MCF 10A (cell line): ENCODE measurements around the gene MRPL20. TPM values are rescaled to one million over a fixed set of nuclear protein-coding genes. Genes with fewer than 3 reads are reported as not detected.

Experiments
- BruUV-seq: library from RNA; stranded (reverse); fragments of 400-500 nt; replicated peaks from 2 replicates; lab custom pipeline; 2021; lab: Mats Ljungman, UMichigan
- CTCF ChIA-PET: fragments of 300-600 bp; sonication (Branson Sonifier 250); formaldehyde crosslinking; extraction: SDS; loops from one replicate; lab custom pipeline; 2021; ENCODE audit warnings: antibody characterized with exemption, inconsistent platforms; lab: Yijun Ruan, JAX
- POLR2A ChIA-PET: fragments of 300-600, 350-650 bp; sonication (Branson Sonifier 250); formaldehyde crosslinking; extraction: SDS; loops from one replicate; lab custom pipeline; 2020; ENCODE audit warnings: antibody characterized with exemption, inconsistent platforms; lab: Yijun Ruan, JAX
- DNase-seq: peaks from one replicate; pipeline ENCODE4 v3.0.0-alpha.2; 2018; ENCODE audit not compliant: unreplicated experiment
- H3K27ac Mint-ChIP-seq: one replicate; pipeline ENCODE4 v1.8.0; 2022; ENCODE audit warnings: mild to moderate bottlenecking, low read depth, mixed read lengths; ENCODE audit not compliant: unreplicated experiment
- H3K27me3 Mint-ChIP-seq: one replicate; pipeline ENCODE4 v1.8.0; 2022; ENCODE audit warnings: mixed read lengths; ENCODE audit not compliant: insufficient read depth, unreplicated experiment
- H3K36me3 Mint-ChIP-seq: one replicate; pipeline ENCODE4 v1.8.0; 2022; ENCODE audit warnings: mild to moderate bottlenecking, moderate library complexity, mixed read lengths; ENCODE audit not compliant: insufficient read depth, unreplicated experiment
- H3K4me1 Mint-ChIP-seq: one replicate; pipeline ENCODE4 v1.8.0; 2022; ENCODE audit warnings: mixed read lengths; ENCODE audit not compliant: insufficient read depth, unreplicated experiment
- H3K4me3 Mint-ChIP-seq: one replicate; pipeline ENCODE4 v1.8.0; 2022; ENCODE audit warnings: mild to moderate bottlenecking, moderate library complexity, mixed read lengths; ENCODE audit not compliant: unreplicated experiment
- H3K9me3 Mint-ChIP-seq: one replicate; pipeline ENCODE4 v1.8.0; 2022; ENCODE audit warnings: mixed read lengths; ENCODE audit not compliant: unreplicated experiment
- CTCF ChIP-seq: fragments of 200-600 bp; IDR thresholded peaks from one replicate; pipeline ENCODE4 v1.8.0; 2022; ENCODE audit warnings: antibody characterized with exemption, mild to moderate bottlenecking; ENCODE audit not compliant: unreplicated experiment
- intact Hi-C: fragments of 100-400 bp; cut with micrococcal nuclease; formaldehyde crosslinking; loops from 2 replicates; pipeline ENCODE4 v1.14.1; 2022
- total RNA-seq: library from RNA; stranded (reverse); gene quantifications from 2 replicates; pipeline ENCODE4 v1.2.3, GENCODE V29; 2022

The MRPL20 gene
- total RNA-seq, 1 experiment from 2014 or later = 137 TPM

GRCh38 chr1:1422465-1423244 is 15.6 kb upstream of the MRPL20 start:
- no peak overlapping the region for H3K4me3 Mint-ChIP-seq
- intact Hi-C loops = no loop called here
- no peaks in the 10 kb centered on the region for H3K9me3 Mint-ChIP-seq
- no peaks in the 10 kb centered on the region for H3K4me1 Mint-ChIP-seq
- ChIA-PET POLR2A (no interaction called here), CTCF (interaction anchor here (1.0 kb wide), 1 partner anchor 18 kb away, joined by 3 read pairs; no protein-coding TSS in a partner anchor)
- no peaks in the 10 kb centered on the region for H3K36me3 Mint-ChIP-seq
- DNase-seq = no peak
- H3K27me3 Mint-ChIP-seq = no peaks in the 10 kb centered on the region
- no peak for TF ChIP-seq CTCF
- H3K27ac Mint-ChIP-seq = no peak overlapping the region
- BruUV-seq = no TSS peak

GRCh38 chr1:1421907-1422464 is 14.9 kb upstream of the MRPL20 start:
- DNase-seq = no peak
- POLR2A ChIA-PET = no interaction called here
- Mint-ChIP-seq H3K27me3 (no peaks in the 10 kb centered on the region), H3K9me3 (no peaks in the 10 kb centered on the region), H3K4me1 (no peaks in the 10 kb centered on the region), H3K4me3 (no peak overlapping the region), H3K36me3 (no peaks in the 10 kb centered on the region), H3K27ac (no peak overlapping the region)
- intact Hi-C loops = no loop called here
- BruUV-seq = no TSS peak
- TF ChIP-seq CTCF = no peak
- CTCF ChIA-PET = interaction anchor here (1.0 kb wide), 1 partner anchor 19 kb away, joined by 3 read pairs; no protein-coding TSS in a partner anchor

GRCh38 chr1:1421147-1421906 is 14.2 kb upstream of the MRPL20 start, which contains the start of gene ANKRD65:
TSS of gene ANKRD65 (minus strand) at chr1:1421276. CDS start at chr1:1421005, 271 bp downstream.
- no peak for TF ChIP-seq CTCF
- Mint-ChIP-seq H3K4me1 (no peaks in the 10 kb centered on the region), H3K27ac (no peak within 1 kb of the TSS), H3K4me3 (no peak within 1 kb of the TSS), H3K9me3 (no peaks in the 10 kb centered on the region), H3K36me3 (no peaks in the 10 kb centered on the region), H3K27me3 (no peaks in the 10 kb centered on the region)
- BruUV-seq = no TSS peak
- ChIA-PET CTCF (no interaction called here), POLR2A (interaction anchor here (0.7 to 1.0 kb wide), 2 partner anchors 14 to 50 kb away, joined by 3 to 9 read pairs; partner anchors contain the start of gene MRPL20)
- DNase-seq = peak; percentile 54
- intact Hi-C loops = no loop called here
